ENCODE results near the gene FOXO1. TPM values are rescaled to one million over a fixed set of nuclear protein-coding genes. Genes with fewer than 3 reads are reported as not detected.

The FOXO1 gene
- total RNA-seq, 1 donor from 2014 or later: 10.4 TPM

DNA sequence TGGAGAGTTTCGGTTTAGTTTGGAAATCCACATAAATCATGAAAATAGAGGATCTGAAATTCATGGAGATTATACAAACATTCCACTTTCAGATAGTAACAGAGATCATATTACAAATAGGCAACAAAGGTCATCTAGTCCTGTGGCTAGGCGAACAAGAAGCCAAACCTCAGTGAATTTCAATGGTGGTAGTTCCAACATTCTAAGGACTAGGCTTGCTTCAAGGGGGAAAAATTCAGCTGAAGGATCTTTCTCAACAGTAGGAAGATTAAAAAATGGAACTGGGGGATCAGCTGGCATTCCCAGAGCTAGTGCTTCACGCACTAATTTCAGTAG is 47.0 kb downstream of the FOXO1 start:
- TF ChIP-seq, protein P1, sequence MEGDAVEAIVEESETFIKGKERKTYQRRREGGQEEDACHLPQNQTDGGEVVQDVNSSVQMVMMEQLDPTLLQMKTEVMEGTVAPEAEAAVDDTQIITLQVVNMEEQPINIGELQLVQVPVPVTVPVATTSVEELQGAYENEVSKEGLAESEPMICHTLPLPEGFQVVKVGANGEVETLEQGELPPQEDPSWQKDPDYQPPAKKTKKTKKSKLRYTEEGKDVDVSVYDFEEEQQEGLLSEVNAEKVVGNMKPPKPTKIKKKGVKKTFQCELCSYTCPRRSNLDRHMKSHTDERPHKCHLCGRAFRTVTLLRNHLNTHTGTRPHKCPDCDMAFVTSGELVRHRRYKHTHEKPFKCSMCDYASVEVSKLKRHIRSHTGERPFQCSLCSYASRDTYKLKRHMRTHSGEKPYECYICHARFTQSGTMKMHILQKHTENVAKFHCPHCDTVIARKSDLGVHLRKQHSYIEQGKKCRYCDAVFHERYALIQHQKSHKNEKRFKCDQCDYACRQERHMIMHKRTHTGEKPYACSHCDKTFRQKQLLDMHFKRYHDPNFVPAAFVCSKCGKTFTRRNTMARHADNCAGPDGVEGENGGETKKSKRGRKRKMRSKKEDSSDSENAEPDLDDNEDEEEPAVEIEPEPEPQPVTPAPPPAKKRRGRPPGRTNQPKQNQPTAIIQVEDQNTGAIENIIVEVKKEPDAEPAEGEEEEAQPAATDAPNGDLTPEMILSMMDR (IDR thresholded peaks at IDR 0.05; ENCODE audit: insufficient read depth, low read depth, low read length): no peak
- TF ChIP-seq EZH2 (IDR thresholded peaks at IDR 0.05; ENCODE audit: insufficient read depth, low read length): no peak
- Histone ChIP-seq H3K4me1 (ENCODE audit: insufficient read depth, low read length) (no peaks in the 10 kb centered on the region), H3K36me3 (ENCODE audit: insufficient read depth, low read length) (no peaks in the 10 kb centered on the region), H3K9me3 (ENCODE audit: insufficient read depth, low read depth, low read length) (no peaks in the 10 kb centered on the region), H2AFZ (ENCODE audit: low read depth, low read length) (no peak overlapping the region), H3K9ac (ENCODE audit: low read length) (no peak overlapping the region), H4K20me1 (ENCODE audit: insufficient read depth, low read length) (peaks cover 32% of the 10 kb centered on the region), H3K27me3 (ENCODE audit: insufficient read depth, low read length) (no peaks in the 10 kb centered on the region), H3K79me2 (ENCODE audit: insufficient read depth, low read length) (peaks cover 3% of the 10 kb centered on the region), H3K27ac (ENCODE audit: low read depth, low read length) (no peak overlapping the region), H3K4me3 (ENCODE audit: insufficient read depth, low read depth, low read length) (no peak overlapping the region), H3K4me2 (ENCODE audit: low read length) (no peak overlapping the region)
- no peak for FAIRE-seq
- peak; percentile 57 for DNase-seq (ENCODE audit: low read depth)
- Mint-ChIP-seq H3K9me3 (ENCODE audit: unreplicated experiment) (no peaks in the 10 kb centered on the region), H3K4me3 (ENCODE audit: unreplicated experiment) (no peak overlapping the region), H3K27me3 (ENCODE audit: low read depth, unreplicated experiment) (no peaks in the 10 kb centered on the region), H3K27ac (ENCODE audit: unreplicated experiment) (no peak overlapping the region), H3K4me1 (ENCODE audit: low read depth, unreplicated experiment) (peaks cover 24% of the 10 kb centered on the region), H3K36me3 (ENCODE audit: low read depth, unreplicated experiment) (no peaks in the 10 kb centered on the region)

DNA sequence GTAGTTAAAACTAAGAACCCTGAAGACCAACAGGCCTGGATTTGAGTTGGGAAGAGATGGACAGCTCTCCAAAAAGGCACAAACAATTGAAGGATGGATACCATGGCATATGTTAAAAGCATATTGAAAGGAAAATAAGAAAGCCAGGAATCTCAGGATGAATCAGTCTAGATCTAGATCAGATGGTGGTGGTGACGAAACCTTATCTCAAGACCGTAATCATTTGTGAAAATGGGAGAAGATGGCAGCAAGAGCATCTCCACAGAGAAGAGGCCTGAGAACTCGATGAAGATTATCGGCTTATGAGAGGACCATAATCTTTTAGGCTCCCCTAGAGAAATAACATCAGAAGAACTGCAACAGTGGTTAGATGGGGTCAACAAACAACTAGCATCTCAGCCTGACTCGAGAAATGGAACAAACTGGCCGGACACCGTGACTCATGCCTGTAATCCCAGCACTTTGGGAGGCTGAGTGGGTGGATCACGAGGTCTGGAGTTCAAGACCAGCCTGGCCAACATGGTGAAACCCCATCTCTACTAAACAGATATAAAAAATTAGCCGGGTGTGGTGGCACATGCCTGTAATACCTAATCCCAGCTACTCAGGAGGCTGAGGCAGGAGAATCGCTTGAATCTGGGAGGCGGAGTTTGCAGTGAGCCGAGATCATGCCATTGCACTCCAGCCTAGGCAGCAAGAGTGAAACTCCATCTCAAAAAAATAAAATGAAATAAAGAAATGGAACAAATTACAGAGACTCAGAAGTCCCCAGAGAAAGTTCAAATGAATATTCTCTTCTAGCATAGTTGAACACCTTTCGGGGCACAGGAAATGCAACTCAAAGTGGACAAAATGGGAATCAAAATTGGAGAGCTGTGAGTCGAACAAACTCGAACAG is 47.6 kb downstream of the FOXO1 start:
- H3K36me3 ChIP-seq (ENCODE audit: insufficient read depth, low read length): no peaks in the 10 kb centered on the region
- H3K79me2 ChIP-seq (ENCODE audit: insufficient read depth, low read length): peaks cover 3% of the 10 kb centered on the region
- Mint-ChIP-seq H3K36me3 (ENCODE audit: low read depth, unreplicated experiment) (peaks cover 3% of the 10 kb centered on the region), H3K27me3 (ENCODE audit: low read depth, unreplicated experiment) (no peaks in the 10 kb centered on the region), H3K4me3 (ENCODE audit: unreplicated experiment) (no peak overlapping the region), H3K27ac (ENCODE audit: unreplicated experiment) (no peak overlapping the region), H3K9me3 (ENCODE audit: unreplicated experiment) (no peaks in the 10 kb centered on the region), H3K4me1 (ENCODE audit: low read depth, unreplicated experiment) (peaks cover 19% of the 10 kb centered on the region)
- FAIRE-seq: no peak
- no peaks in the 10 kb centered on the region for H3K9me3 ChIP-seq (ENCODE audit: insufficient read depth, low read depth, low read length)
- H4K20me1 ChIP-seq (ENCODE audit: insufficient read depth, low read length): peaks cover 27% of the 10 kb centered on the region
- no peaks in the 10 kb centered on the region for H3K27me3 ChIP-seq (ENCODE audit: insufficient read depth, low read length)
- DNase-seq (ENCODE audit: low read depth): no peak
- no peak overlapping the region for H3K9ac ChIP-seq (ENCODE audit: low read length)
- H3K4me3 ChIP-seq (ENCODE audit: insufficient read depth, low read depth, low read length): no peak overlapping the region
- H3K4me2 ChIP-seq (ENCODE audit: low read length): no peak overlapping the region
- no peak overlapping the region for H2AFZ ChIP-seq (ENCODE audit: low read depth, low read length)
- TF ChIP-seq, protein P1 (IDR thresholded peaks at IDR 0.05; ENCODE audit: insufficient read depth, low read depth, low read length): no peak
- no peak overlapping the region for H3K27ac ChIP-seq (ENCODE audit: low read depth, low read length)
- H3K4me1 ChIP-seq (ENCODE audit: insufficient read depth, low read length): no peaks in the 10 kb centered on the region

DNA sequence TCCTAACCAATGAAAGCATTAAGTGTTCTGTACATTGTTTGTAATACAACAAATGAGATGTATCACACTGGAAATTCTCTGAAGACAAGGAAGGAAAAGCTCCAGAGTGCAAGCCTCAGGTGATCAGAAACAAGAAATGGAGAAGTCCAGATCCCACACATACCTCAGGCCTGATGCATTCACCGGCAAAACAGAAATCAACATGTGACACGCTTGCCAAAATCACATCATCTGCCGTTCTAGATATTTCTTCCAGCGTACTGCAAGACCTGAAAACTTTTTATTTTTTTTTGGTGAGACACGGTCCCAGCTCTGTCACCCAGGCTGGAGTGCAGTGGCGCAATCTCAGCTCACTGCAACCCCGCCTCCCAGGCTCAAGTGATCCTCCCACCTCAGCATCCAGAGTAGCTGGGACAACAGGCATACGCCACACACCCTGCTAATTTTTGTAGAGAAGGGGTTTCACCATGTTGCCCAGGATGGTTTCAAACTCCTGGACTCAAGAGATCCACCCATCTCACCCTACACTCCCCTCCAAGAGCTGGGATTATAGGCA is 48.6 kb downstream of the FOXO1 start:
- Mint-ChIP-seq H3K36me3 (ENCODE audit: low read depth, unreplicated experiment) (peaks cover 6% of the 10 kb centered on the region), H3K9me3 (ENCODE audit: unreplicated experiment) (no peaks in the 10 kb centered on the region), H3K4me3 (ENCODE audit: unreplicated experiment) (no peak overlapping the region), H3K27me3 (ENCODE audit: low read depth, unreplicated experiment) (no peaks in the 10 kb centered on the region), H3K27ac (ENCODE audit: unreplicated experiment) (no peak overlapping the region), H3K4me1 (ENCODE audit: low read depth, unreplicated experiment) (peaks cover 15% of the 10 kb centered on the region)
- Histone ChIP-seq H4K20me1 (ENCODE audit: insufficient read depth, low read length) (peaks cover 27% of the 10 kb centered on the region), H3K9ac (ENCODE audit: low read length) (no peak overlapping the region), H3K79me2 (ENCODE audit: insufficient read depth, low read length) (peaks cover 3% of the 10 kb centered on the region), H3K4me3 (ENCODE audit: insufficient read depth, low read depth, low read length) (no peak overlapping the region), H3K9me3 (ENCODE audit: insufficient read depth, low read depth, low read length) (no peaks in the 10 kb centered on the region), H3K27me3 (ENCODE audit: insufficient read depth, low read length) (no peaks in the 10 kb centered on the region), H2AFZ (ENCODE audit: low read depth, low read length) (no peak overlapping the region), H3K27ac (ENCODE audit: low read depth, low read length) (no peak overlapping the region), H3K4me2 (ENCODE audit: low read length) (no peak overlapping the region), H3K36me3 (ENCODE audit: insufficient read depth, low read length) (no peaks in the 10 kb centered on the region), H3K4me1 (ENCODE audit: insufficient read depth, low read length) (no peaks in the 10 kb centered on the region)
- TF ChIP-seq, protein P1 (IDR thresholded peaks at IDR 0.05; ENCODE audit: insufficient read depth, low read depth, low read length): no peak
- DNase-seq (ENCODE audit: low read depth) (no peak), FAIRE-seq (no peak)

All from astrocyte (in vitro differentiated cells and primary cell).